Endothelial cell of umbilical vein (primary cell): ENCODE data around the gene DUS1L. TPM values are rescaled to one million over a fixed set of nuclear protein-coding genes. Genes with fewer than 3 reads are reported as not detected.

Experiments
- BruUV-seq: library from RNA; stranded (reverse); fragments of 400-500 nt; replicated peaks from 2 replicates; lab custom pipeline; 2021; lab: Mats Ljungman, UMichigan
- CTCF ChIA-PET: fragments of 300-600, 350-600 bp; sonication (Branson Sonifier 250); formaldehyde crosslinking; loops from one replicate; lab custom pipeline; 2021; ENCODE audit warnings: antibody characterized with exemption, inconsistent platforms; lab: Charles Lee
- POLR2A ChIA-PET: fragments of 300-600, 350-600 bp; sonication (Branson Sonifier 250); formaldehyde crosslinking; loops from one replicate; lab custom pipeline; 2021; ENCODE audit warnings: antibody characterized with exemption, inconsistent platforms; lab: Charles Lee
- DNase-seq: peaks from one replicate; pipeline ENCODE4 v3.0.0-alpha.2; 2011; ENCODE audit warnings: low read depth, low spot score
- FAIRE-seq: peaks from 2 replicates; lab custom pipeline; 2011; peaks lifted over from hg19 to GRCh38; lab: Jason Lieb, UNC
- H2AFZ ChIP-seq: 2 replicates; pipeline ENCODE4 v1.6.0; 2012; ENCODE audit warnings: low read depth, low read length, control low read depth, inconsistent platforms
- H3K27ac ChIP-seq: 2 replicates; pipeline ENCODE4 v1.5.1; 2011; ENCODE audit warnings: low read depth, mild to moderate bottlenecking, control low read depth, low read length, moderate library complexity; ENCODE audit not compliant: insufficient read depth
- H3K27me3 ChIP-seq, 2 experiments: 2 replicates each; pipeline versions ENCODE4 v1.6.0 to v1.6.1; 2011; ENCODE audit warnings: low read length in 2 of 2, mixed read lengths in 1 of 2; ENCODE audit not compliant: control insufficient read depth in 2 of 2, insufficient read depth in 2 of 2
- H3K36me3 ChIP-seq, 2 experiments: 2 replicates in 1 of 2; 3 replicates in 1 of 2; pipeline ENCODE4 v1.5.1; 2011; ENCODE audit warnings: low read length in 2 of 2, mild to moderate bottlenecking in 1 of 2, moderate library complexity in 1 of 2; ENCODE audit not compliant: control insufficient read depth in 2 of 2, insufficient read depth in 2 of 2; ENCODE audit errors: extremely low read depth in 1 of 2
- H3K4me1 ChIP-seq: 3 replicates; pipeline ENCODE4 v1.5.1; 2011; ENCODE audit warnings: mild to moderate bottlenecking, low read length; ENCODE audit not compliant: control insufficient read depth, insufficient read depth; ENCODE audit errors: extremely low read depth
- H3K4me2 ChIP-seq: 2 replicates; pipeline ENCODE4 v1.6.1; 2011; ENCODE audit warnings: low read length, control low read depth, mixed read lengths; ENCODE audit not compliant: insufficient read depth
- H3K4me3 ChIP-seq, 3 experiments: fragments of 200-600 bp in 1 of 3; sonication (generic), shearing (Covaris generic) in 1 of 3; replicated peaks in 1 of 3; 2 replicates each; pipeline ENCODE4 v1.5.1; 2011 to 2016; ENCODE audit warnings: control low read depth in 3 of 3, low read length in 3 of 3, mild to moderate bottlenecking in 2 of 3, inconsistent platforms in 1 of 3, low read depth in 1 of 3, moderate library complexity in 1 of 3; ENCODE audit not compliant: insufficient read depth in 1 of 3
- H3K79me2 ChIP-seq: 2 replicates; pipeline ENCODE4 v1.6.0; 2012; ENCODE audit warnings: low read length, inconsistent platforms; ENCODE audit not compliant: control insufficient read depth, insufficient read depth
- H3K9ac ChIP-seq: replicated peaks from 2 replicates; pipeline ENCODE3; 2011; ENCODE audit warnings: low read length, control low read depth; ENCODE audit not compliant: insufficient read depth; ENCODE audit errors: extremely low read depth
- H3K9me1 ChIP-seq: replicated peaks from 3 replicates; pipeline ENCODE4 v1.6.0; 2011; ENCODE audit warnings: mild to moderate bottlenecking, low read length; ENCODE audit not compliant: control insufficient read depth, insufficient read depth; ENCODE audit errors: extremely low read depth
- H3K9me3 ChIP-seq: replicated peaks from 2 replicates; pipeline ENCODE4 v1.5.1; 2012; ENCODE audit warnings: low read length, inconsistent platforms; ENCODE audit not compliant: control insufficient read depth, insufficient read depth
- H4K20me1 ChIP-seq: replicated peaks from 2 replicates; pipeline ENCODE3; 2011; ENCODE audit warnings: mild to moderate bottlenecking, low read length; ENCODE audit not compliant: control insufficient read depth, insufficient read depth; ENCODE audit errors: extremely low read depth
- CTCF ChIP-seq, 2 donors: IDR thresholded peaks; 1 replicate in 1 of 2; 2 replicates in 1 of 2; pipeline ENCODE4 v1.5.1; 2011; ENCODE audit warnings: low read length in 2 of 2, mild to moderate bottlenecking in 2 of 2, moderate library complexity in 2 of 2, control low read depth in 1 of 2, inconsistent platforms in 1 of 2, low read depth in 1 of 2; ENCODE audit not compliant: insufficient read depth in 1 of 2; ENCODE audit errors: extremely low read depth in 1 of 2
- EZH2 ChIP-seq: IDR thresholded peaks from 2 replicates; pipeline ENCODE4 v1.6.1; 2012; ENCODE audit warnings: borderline replicate concordance, low read depth, mild to moderate bottlenecking, moderate library complexity, low read length, inconsistent platforms; ENCODE audit not compliant: severe bottlenecking
- FOS ChIP-seq: IDR thresholded peaks from 2 replicates; pipeline ENCODE4 v1.6.1; 2011; ENCODE audit warnings: mild to moderate bottlenecking, low read length, moderate library complexity, borderline replicate concordance; ENCODE audit not compliant: insufficient read depth
- GATA2 ChIP-seq: IDR thresholded peaks from 2 replicates; pipeline ENCODE4 v1.7.0; 2011; ENCODE audit warnings: low read depth, mild to moderate bottlenecking, moderate library complexity, mixed read lengths, low read length; ENCODE audit not compliant: insufficient read length, insufficient read depth
- JUN ChIP-seq: IDR thresholded peaks from 2 replicates; pipeline ENCODE4 v1.6.1; 2011; ENCODE audit warnings: borderline replicate concordance, low read depth; ENCODE audit not compliant: insufficient read length, insufficient read depth
- MAX ChIP-seq: IDR thresholded peaks from 2 replicates; pipeline ENCODE4 v1.6.1; 2011; ENCODE audit not compliant: insufficient read depth, insufficient read length
- MYC ChIP-seq: IDR thresholded peaks from one replicate; pipeline ENCODE4 v1.6.1; 2011; ENCODE audit warnings: mild to moderate bottlenecking, low read depth, low read length
- POLR2A ChIP-seq: IDR thresholded peaks from 2 replicates; pipeline ENCODE4 v1.6.1; 2012; ENCODE audit warnings: low read depth, mild to moderate bottlenecking, control low read depth, low read length
- POLR2AphosphoS5 ChIP-seq: IDR thresholded peaks from 2 replicates; pipeline ENCODE4 v1.6.1; 2012; ENCODE audit warnings: low read depth, mild to moderate bottlenecking, control low read depth, low read length, moderate library complexity; ENCODE audit not compliant: insufficient read depth
- dilution Hi-C: fragments of 300-500 bp; cut with MboI; formaldehyde crosslinking; loops from one replicate; pipeline ENCODE4 v1.15.0; 2019; ENCODE audit warnings: low sequenced_read_pairs; ENCODE audit not compliant: extremely low pct_ligation_motif_present
- intact Hi-C: fragments of 100-400 bp; cut with micrococcal nuclease; formaldehyde crosslinking; loops from one replicate; pipeline ENCODE4 v1.10.0; 2022
- polyA plus RNA-seq, 4 experiments: library from polyadenylated mRNA; depleted of rRNA in 3 of 4; stranded (reverse) in 3 of 4; unstranded in 1 of 4; fragments of >200 nt; gene quantifications; 2 replicates each; pipeline versions ENCODE4 v1.2.1 to v1.2.3, GENCODE V29; 2011 to 2012; ENCODE audit warnings: missing spikeins in 1 of 4
- total RNA-seq: library from RNA; stranded (reverse); gene quantifications from 2 replicates; pipeline ENCODE4 v1.2.3, GENCODE V29; 2021

The DUS1L gene
- total and polyA plus RNA-seq, 2 donors (not counting 3 experiments of a cell fraction or from before 2014, with no cell fraction given) = 60.1 to 92.9 TPM

GRCh38 chr17:82013772-82014321, 51.8 kb downstream of the DUS1L start:
- no peak overlapping the region for H3K4me3 ChIP-seq
- no peak for TF ChIP-seq CTCF (IDR thresholded peaks at IDR 0.05; ENCODE audit: extremely low read depth in 1 of 2, insufficient read depth in 1 of 2, low read depth in 1 of 2, low read length in 2 of 2)
- no peak for TF ChIP-seq MAX
- no peak for TF ChIP-seq GATA2
- TF ChIP-seq MYC = no peak
- no peak for TF ChIP-seq JUN
- no peak for TF ChIP-seq FOS
- no peak for TF ChIP-seq POLR2A
- no peak for TF ChIP-seq POLR2AphosphoS5
- TF ChIP-seq EZH2 = no peak
- DNase-seq (no peak), FAIRE-seq (no peak)
- ChIA-PET CTCF (interaction anchor here (1.4 to 2.3 kb wide), 3 partner anchors 10 to 141 kb away, joined by 3 to 12 read pairs (median 5); no protein-coding TSS in a partner anchor), POLR2A (no interaction called here)
- H3K9me1 ChIP-seq = no peaks in the 10 kb centered on the region
- no TSS peak for BruUV-seq
- no peaks in the 10 kb centered on the region for H3K9me3 ChIP-seq
- intact Hi-C loops (no loop called here), dilution Hi-C loops (no loop called here)
- no peaks in the 10 kb centered on the region for H3K27me3 ChIP-seq
- H3K79me2 ChIP-seq = no peaks in the 10 kb centered on the region
- H3K9ac ChIP-seq = no peak overlapping the region
- H4K20me1 ChIP-seq = no peaks in the 10 kb centered on the region
- no peak overlapping the region for H3K4me2 ChIP-seq
- H2AFZ ChIP-seq = no peak overlapping the region
- H3K4me1 ChIP-seq = no peaks in the 10 kb centered on the region
- no peak overlapping the region for H3K27ac ChIP-seq
- H3K36me3 ChIP-seq = no peaks in the 10 kb centered on the region
